GM12891 (cell line): Measurements from ENCODE around the gene CD2.
A peak's percentile ranks its signal among the peaks of the same experiment; 100 is the strongest.

ENCODE experiments used
- DNase-seq: peaks from one replicate; pipeline ENCODE4 v3.0.0; 2011; ENCODE audit warnings: low spot score; ENCODE audit not compliant: insufficient read length
- FAIRE-seq: peaks from 2 replicates; lab custom pipeline; 2011; peaks lifted over from hg19 to GRCh38; lab: Jason Lieb, UNC
- PAX5 ChIP-seq: IDR thresholded peaks from 2 replicates; pipeline ENCODE4 v1.6.1; 2011; ENCODE audit warnings: low read length, moderate library complexity, mild to moderate bottlenecking; ENCODE audit not compliant: insufficient read depth, severe bottlenecking
- POLR2A ChIP-seq: IDR thresholded peaks from 2 replicates; pipeline ENCODE4 v1.6.1; 2011; ENCODE audit warnings: low read depth, low read length, control low read depth
- POLR2AphosphoS5 ChIP-seq: IDR thresholded peaks from 2 replicates; pipeline ENCODE4 v1.6.1; 2011; ENCODE audit warnings: low read depth, low read length, control low read depth
- POU2F2 ChIP-seq: IDR thresholded peaks from 2 replicates; pipeline ENCODE4 v1.6.1; 2011; ENCODE audit warnings: low read depth, mild to moderate bottlenecking, control low read depth, low read length, moderate library complexity
- SPI1 ChIP-seq: IDR thresholded peaks from 2 replicates; pipeline ENCODE4 v1.6.1; 2011; ENCODE audit warnings: low read depth, low read length, control low read depth
- TAF1 ChIP-seq: IDR thresholded peaks from 2 replicates; pipeline ENCODE4 v1.6.1; 2011; ENCODE audit warnings: low read depth, low read length, control low read depth

The CD2 gene

GRCh38 chr1:116769561-116769977 is 15.3 kb downstream of the CD2 start:
- FAIRE-seq (peak; percentile 5), DNase-seq (peak; percentile 23)
- TF ChIP-seq POLR2AphosphoS5 (no peak), SPI1 (no peak; the same call in 1 of the 2 replicates), TAF1 (no peak), PAX5 (no peak), POLR2A (no peak), POU2F2 (no peak)

GRCh38 chr1:116769994-116770393 is 15.8 kb downstream of the CD2 start:
- no peak for TF ChIP-seq POLR2A
- TF ChIP-seq POU2F2, result no peak
- no peak for TF ChIP-seq PAX5
- TF ChIP-seq POLR2AphosphoS5, result no peak
- no peak for TF ChIP-seq TAF1
- no peak for TF ChIP-seq SPI1
- FAIRE-seq, result no peak
- no peak for DNase-seq

GRCh38 chr1:116770625-116771024 is 16.4 kb downstream of the CD2 start:
- TF ChIP-seq SPI1, result no peak
- TF ChIP-seq POU2F2, result no peak
- no peak for TF ChIP-seq POLR2AphosphoS5
- TF ChIP-seq PAX5, result no peak
- DNase-seq, result no peak
- FAIRE-seq, result no peak

GRCh38 chr1:116771997-116772647 is 17.9 kb downstream of the CD2 start:
- FAIRE-seq (no peak), DNase-seq (no peak)
- TF ChIP-seq POLR2A, result no peak
- no peak for TF ChIP-seq POLR2AphosphoS5

GRCh38 chr1:116772648-116773045 is 18.4 kb downstream of the CD2 start:
- DNase-seq, result no peak
- FAIRE-seq, result no peak
- TF ChIP-seq TAF1 (no peak), SPI1 (no peak), POLR2A (no peak), POLR2AphosphoS5 (no peak)

GRCh38 chr1:116775116-116775752 is 21.0 kb downstream of the CD2 start:
- TF ChIP-seq PAX5 (no peak), SPI1 (no peak), POLR2A (no peak), TAF1 (no peak), POU2F2 (no peak)
- FAIRE-seq (no peak), DNase-seq (no peak)

- no peak for TF ChIP-seq TAF1
- TF ChIP-seq POLR2A, result no peak
- no peak for TF ChIP-seq POLR2AphosphoS5
- FAIRE-seq (no peak), DNase-seq (no peak)
These were observed 23.9 kb downstream of the CD2 start for GRCh38 chr1:116777831-116778830.

- FAIRE-seq, result no peak
- TF ChIP-seq POLR2A (no peak), PAX5 (no peak), POLR2AphosphoS5 (no peak), SPI1 (no peak), TAF1 (no peak), POU2F2 (no peak)
These were observed 26.8 kb downstream of the CD2 start for GRCh38 chr1:116781034-116781433.

GRCh38 chr1:116785006-116785405 is 30.8 kb downstream of the CD2 start:
- DNase-seq (no peak), FAIRE-seq (no peak)
- TF ChIP-seq POLR2AphosphoS5 (no peak), POU2F2 (no peak), TAF1 (no peak), POLR2A (no peak), SPI1 (no peak), PAX5 (no peak)

More at GRCh38 chr1:116781034-116781433, 26.8 kb downstream of the CD2 start:
- DNase-seq, result no peak

- TF ChIP-seq POLR2A, result no peak
- no peak for TF ChIP-seq POLR2AphosphoS5
- TF ChIP-seq SPI1, result no peak
- no peak for TF ChIP-seq PAX5
- DNase-seq, result no peak
- FAIRE-seq, result no peak
These were observed 31.8 kb downstream of the CD2 start for GRCh38 chr1:116786049-116786448.
